ENCODE results near the gene MRGPRE. TPM values are rescaled to one million over a fixed set of nuclear protein-coding genes. Genes with fewer than 3 reads are reported as not detected.

MRGPRE gene
- total RNA-seq, 1 experiment from 2014 or later: not detected

DNA sequence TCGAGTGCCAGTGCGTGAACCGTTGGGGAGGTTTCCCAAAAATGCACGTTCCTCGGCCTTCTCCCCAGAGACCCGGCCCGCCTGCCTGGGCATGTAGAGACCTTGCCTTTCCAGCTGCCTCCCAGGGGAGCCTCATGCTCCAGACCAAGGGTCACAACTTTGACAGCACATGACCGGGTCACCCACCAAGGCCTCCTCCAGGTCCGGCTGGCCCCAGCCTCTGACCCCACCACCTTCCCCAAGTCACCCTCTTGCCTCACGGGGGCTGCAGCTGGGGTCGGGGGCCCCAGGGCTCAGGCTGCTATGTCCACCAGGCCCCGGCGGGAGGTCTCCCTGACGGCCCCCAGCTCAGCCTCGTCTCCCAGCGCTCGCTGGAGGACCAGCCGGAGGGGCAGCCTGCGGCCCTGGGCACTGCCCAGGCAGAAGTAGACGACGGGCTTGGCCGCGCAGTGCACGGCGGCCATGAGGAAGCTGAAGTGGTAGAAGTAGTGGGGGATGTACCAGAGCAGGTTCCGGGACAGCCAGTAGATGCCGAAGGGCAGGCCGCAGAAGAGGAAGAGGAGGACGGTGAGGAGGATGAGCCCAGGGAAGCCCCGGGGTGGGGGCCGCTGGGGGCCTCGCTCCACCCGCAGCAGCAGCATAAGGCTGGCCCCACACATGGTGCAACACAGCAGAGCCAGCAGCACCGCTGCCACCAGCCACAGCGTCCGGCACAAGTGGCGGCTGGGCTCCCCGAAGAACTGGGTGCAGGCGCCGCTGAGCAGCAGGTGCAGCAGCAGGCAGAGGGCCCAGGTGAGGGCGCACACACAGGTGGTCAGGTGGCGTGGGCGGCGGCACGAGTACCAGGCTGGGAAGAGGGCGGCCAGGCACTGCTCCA lies 4.4 kb downstream of the MRGPRE start:
- in situ Hi-C loops (cut with HindIII; ENCODE audit: low sequenced_read_pairs): no loop called here
- DNase-seq (ENCODE audit: low spot score): no peak

DNA sequence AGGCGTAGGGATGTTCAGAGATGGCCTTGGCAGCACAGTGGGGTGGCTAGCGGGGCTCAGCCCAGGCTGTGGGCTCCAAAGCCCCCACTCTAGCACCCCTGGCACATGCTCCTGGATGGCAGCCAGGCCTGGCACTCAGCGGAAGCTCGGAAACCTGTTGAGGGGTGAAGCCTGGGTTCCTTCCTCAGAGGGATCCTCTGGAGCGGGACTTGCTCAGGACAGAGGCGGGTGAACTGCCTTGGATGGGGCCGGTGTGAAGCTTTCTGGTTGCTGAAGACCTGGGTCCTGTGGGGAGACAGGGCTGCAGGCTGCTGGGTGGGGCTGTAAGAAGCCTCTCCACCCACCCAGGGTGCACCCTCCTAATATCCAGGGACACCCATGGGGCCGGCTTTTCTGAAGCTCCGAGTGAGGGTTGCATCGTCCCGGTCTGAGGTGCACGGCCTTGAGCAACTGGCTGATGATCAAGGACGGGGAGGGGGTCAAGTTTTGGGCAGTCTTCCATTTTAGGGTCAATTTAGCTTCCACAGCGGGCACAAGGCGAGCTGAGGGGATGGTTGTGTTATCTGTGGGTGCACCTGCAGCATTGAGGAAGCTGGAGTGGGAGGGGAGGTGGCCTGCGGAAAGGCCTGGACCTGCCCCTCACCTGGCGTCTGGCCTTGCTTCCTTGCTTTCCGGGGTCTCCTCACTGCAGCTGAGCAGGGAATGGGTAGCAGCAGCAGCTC lies 5.2 kb downstream of the MRGPRE start:
- no peak for DNase-seq (ENCODE audit: low spot score)

DNA sequence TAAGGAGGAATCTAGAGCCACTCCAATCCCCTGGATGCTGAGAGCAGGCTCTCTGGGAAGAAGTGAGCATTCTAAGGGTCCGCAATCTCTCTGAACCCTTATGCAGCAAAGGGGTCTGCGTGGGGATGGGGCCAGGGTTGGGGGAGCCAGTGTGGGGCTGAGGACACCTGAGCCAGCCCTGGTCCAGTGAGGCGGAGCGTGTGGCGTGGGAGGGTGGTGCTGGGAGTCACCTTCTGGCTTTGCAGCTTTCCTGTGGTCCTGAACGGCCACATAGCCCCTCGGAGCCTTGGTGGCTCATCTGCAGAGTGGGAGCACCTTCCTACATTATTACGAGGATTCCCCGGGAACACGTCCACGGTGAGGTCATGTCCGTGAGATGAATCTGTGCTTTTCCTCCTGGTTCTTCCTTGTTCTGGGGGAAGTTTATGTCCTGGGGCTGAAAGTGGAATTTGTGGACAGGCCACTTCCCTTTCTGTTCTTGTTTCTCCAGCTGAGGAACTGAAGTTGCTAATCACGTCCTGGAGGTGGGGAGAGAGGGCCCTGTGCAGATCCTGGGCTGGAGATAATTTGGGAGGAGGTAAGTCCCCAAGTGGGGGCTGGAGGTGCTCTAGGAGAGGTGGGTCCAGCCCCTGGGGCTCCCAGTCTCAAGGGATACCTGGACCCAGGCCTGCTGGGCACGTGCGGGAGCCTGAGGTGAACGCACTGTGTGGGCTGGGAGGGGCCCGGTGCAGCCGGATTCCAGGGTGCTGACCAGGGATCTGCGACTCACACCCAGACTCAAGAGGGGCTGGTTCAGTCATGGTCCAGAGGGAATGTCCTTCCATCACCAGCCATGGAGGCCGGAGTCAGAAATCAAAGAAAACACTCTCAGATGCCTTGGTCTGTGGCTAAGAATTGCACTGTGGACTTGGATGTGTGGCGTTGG lies 6.1 kb downstream of the MRGPRE start:
- DNase-seq (ENCODE audit: low spot score): no peak

More for the DNA sequence above, 5.2 kb downstream of the MRGPRE start:
- in situ Hi-C loops (cut with HindIII; ENCODE audit: low sequenced_read_pairs): no loop called here

DNA sequence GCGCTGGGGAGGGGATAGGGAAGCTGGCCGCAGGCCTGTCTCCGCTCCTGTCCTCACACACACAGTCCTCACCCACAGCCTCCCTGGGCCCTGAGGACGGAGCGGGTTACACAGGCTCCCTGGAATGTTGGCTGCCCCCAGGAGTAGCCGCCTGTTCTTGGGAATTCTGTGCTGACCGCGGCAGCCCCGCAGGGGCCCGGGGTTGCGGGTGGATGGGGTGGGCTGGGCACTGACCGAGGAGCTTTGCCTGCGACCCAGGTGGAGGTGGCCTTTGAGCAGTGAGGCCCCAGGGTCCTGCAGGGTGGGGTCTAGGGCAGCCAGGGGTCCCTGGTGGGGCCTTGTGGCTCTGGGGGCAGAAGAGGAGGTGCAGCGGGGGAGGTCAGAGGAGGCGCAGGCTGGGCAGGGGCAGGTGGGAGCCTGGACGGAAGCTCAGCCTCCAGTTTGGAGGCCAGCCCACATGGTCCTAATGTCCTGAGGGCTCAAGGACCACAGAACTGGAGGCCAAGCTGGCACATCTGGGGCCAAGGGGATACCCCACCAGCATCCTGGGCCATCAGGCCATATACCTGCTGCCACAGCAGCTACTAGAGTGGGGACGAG lies 7.0 kb downstream of the MRGPRE start:
- in situ Hi-C loops (cut with HindIII; ENCODE audit: low sequenced_read_pairs): no loop called here
- no peak for DNase-seq (ENCODE audit: low spot score)

More for the DNA sequence above, 6.1 kb downstream of the MRGPRE start:
- in situ Hi-C loops (cut with HindIII; ENCODE audit: low sequenced_read_pairs): no loop called here

DNA sequence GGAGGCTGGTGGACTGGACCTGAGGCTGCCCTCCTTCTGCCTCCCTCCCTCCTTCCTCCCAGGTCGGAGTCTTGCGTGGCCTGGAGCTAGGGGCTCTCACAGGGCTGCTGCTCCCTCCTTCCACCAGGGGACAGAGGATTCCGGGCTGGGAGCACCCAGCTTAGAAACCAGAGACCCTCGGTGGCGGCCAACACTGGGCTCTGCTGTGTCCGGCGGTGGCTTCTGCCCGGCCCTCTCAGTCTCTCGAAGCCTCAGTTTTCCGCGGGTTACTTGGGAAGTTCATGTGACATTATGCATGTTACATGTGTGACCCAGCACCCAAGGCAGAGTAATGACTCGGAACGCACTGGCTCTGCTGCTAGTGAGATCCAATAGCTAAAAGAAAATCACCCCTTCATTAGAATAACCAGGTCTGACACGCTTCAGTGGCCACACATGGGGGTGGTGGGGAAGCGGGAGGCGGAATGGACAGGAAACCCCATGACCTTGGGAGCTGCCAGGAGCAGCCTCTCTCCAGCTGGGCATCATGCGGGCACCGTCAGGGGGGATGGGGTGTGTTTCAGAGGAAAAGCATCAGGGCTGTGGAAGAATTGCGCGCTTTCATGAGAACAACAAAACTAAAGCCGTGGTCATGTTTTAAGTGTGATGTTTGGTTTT lies 7.7 kb downstream of the MRGPRE start:
- in situ Hi-C loops (cut with HindIII; ENCODE audit: low sequenced_read_pairs): no loop called here
- DNase-seq (ENCODE audit: low spot score): no peak

DNA sequence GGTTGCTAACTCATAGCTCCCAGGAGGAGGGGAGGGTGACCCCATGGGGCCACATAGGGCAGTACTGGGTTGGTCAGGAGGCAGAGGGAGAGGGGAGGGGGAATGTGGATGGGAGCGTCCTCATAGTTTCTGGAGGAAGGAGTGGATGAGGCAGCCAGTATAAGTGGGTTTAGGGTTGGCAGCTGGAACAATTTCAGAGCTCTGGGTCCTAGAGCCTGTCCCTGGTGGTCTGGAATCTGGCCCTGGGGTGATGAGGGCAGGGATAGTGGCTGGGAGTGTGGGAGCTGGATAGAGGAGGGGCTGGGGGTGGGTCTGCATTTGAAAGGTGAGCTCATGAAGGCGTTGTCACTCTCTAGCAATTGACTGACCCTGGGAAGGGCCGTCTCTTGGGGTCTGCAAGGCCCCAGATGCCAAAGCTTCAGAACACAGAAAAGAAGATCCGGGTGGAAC lies 8.3 kb downstream of the MRGPRE start:
- no peak for DNase-seq (ENCODE audit: low spot score)
- in situ Hi-C loops (cut with HindIII; ENCODE audit: low sequenced_read_pairs): no loop called here

DNA sequence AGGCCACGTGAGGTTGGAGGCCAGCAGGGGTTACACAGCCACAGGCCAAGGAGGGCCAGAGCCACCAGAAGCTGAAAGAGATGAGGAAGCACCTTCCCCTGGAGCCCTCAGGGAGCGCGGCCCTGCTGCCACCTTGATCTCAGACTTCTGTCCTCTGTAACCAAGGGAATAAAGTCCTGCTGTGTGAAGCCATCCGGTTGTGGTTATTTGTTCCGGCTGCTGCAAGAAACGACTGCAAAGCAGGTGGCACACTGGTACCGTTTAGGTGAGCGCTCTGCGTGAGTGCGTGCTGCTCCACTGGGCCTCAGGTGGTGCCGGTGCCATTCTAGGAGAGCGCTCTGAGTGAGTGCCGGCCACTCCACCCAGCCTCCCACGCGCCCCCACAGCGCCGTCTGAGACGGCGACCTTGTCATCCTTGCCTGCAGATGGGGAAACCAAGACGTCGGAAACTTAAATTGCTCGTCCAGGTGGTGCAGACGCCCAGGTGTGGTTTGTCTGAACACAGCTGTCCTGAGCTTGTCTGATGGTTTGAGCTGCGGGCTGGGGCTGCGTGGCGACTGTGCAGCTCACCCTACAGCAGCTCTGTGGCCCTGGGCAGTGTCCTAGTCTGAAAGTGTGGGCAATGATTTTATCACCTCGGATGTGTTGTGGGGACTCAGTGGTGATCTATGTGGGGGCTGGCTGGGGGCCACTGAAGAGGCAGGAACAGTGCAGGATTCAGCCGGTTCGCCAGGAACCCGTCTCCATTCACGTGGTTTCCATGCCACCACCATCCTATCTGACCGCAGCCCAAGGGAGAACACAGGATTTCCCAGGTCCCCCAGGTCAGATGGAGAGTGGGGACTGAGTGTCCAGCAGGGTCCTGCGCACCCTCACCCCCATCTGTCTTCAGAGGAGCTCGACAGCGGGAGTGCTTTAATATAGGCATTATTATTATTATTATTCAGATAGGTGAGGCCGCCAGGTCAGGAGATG lies 9.0 kb downstream of the MRGPRE start:
- in situ Hi-C loops (cut with HindIII; ENCODE audit: low sequenced_read_pairs): no loop called here
- no peak for DNase-seq (ENCODE audit: low spot score)

DNA sequence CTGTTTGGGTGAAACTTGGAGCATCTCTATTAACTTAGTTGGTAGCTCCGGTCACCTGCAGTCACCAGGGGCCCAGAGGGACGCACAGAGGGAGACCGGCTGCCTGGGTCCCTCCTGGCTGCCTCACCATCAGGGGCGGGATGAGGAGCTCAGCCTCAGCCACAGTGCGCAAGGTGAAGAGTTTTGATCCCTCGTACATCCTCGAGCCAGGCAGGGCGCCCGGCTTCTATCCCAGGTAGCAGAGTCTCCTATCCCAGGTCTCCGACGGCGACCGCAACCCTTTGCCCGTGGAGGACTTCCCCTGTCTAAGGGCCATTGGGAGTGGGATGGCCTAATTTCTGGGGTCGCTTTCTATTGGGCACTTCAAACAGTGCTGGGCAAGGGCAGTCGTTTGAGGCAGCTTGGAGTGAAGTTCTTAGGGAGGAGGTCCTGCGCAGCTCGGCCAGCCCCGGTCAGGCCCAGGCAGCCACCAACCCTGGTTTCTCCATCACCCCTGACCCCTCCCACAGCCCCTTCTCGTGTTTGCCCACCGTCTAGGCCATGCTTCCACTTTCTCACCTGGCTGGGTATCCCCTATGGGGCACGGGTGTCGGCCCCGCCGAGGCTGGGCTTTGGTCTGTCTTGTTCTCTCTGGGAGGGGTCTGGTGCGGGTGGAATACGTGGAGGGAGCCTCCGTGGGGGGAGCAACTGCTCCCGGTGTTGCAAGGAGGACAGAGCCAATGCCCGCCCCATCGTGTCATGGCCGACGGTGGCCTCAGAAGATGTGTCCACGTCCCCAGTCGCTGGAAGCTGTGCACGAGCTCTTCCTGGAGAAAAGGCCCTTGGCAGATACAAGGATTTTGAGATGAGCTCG lies 10.0 kb downstream of the MRGPRE start:
- in situ Hi-C loops (cut with HindIII; ENCODE audit: low sequenced_read_pairs): no loop called here
- no peak for DNase-seq (ENCODE audit: low spot score)

DNA sequence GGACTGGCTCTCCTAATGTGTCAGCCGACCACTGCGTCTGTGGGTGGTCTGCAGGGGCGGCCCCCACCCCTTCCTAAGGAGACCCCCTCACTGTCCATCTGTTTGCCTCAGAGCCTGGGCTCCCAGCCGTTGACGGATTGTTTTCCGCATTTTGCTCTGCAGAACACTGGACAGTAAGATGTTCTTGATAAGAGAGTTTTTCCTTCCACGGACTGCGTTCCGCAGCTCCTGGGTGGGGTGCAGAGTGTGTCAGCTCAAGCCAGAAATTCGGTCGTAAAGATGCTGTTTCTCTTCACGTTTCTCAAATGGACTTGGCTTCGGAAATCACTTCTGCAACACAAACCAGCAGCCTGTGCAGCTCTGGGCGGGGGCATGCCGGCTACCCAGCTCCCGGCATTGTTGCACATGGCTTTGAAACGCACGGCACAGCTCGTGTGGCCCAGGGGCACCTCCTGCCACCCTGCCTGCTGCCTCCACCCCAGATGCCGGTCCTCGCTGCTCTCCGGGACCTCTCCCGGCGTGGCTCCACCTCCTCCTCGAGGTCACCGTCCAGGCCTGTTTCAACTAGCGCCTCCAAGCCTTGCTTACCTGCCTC lies 10.7 kb downstream of the MRGPRE start:
- DNase-seq (ENCODE audit: low spot score): no peak
- in situ Hi-C loops (cut with HindIII; ENCODE audit: low sequenced_read_pairs): no loop called here

DNA sequence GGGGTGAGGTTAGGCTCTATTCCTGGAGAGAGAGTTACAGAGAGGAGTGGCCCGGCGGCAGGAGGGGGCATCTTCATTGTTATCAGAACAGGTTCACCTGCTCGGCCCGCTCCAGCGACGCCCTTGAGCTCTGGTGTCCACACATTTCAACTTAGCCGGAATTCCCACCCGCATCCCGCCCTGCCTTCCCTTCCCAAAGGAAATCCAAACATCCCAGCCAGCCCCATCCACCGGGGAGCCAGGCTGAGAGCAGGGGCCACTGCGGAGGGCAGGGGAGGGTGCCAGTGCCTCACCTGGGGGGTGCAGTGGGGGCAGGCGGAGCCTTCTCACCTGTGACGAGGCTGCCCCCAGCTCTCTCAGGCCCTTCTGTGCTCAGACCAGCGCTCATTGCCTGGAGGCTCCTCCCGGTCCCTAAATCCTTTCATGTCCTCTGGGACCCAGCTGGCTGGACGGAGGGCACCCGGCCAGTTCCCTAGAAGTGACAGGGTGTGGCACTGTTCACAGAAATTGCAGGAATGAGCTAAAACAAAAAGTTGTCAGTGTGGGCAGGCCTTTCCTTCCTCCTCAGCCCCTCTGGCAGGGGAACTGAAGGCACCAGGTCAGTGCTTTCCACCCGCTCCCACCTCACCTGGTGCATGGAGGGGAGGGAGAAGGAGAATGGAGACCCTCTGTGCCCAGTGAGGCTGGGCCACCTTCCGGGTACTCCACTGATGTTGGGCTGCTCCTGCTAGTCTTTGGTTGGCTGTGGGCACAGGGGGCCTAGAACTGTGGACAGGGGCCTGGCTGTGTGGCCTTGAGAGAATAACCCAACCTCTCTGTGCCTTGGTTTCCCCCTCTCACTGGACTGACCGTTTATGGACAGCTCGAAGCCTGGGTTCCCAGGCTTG lies 11.5 kb downstream of the MRGPRE start:
- DNase-seq (ENCODE audit: low spot score): no peak
- in situ Hi-C loops (cut with HindIII; ENCODE audit: low sequenced_read_pairs): no loop called here

DNA sequence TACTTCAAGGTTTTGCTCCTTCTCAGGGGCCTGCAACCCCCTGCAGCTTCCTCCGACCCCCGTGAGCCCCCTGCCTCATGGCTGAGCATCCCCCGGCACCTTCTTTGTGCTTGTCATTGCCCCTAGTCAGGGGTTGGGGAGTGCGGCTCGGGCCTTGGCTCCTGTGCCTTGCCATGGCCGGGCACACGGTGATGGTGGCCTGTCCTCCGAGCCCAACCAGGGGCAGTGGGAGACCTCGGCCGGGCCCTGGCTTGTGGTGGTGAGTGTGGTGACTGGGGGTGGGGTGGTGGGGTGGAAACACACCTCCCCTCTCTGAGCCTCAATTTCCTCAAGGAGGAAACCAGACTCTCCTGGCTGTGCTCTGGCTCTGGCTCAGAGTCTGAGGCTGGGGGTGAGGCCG lies 12.1 kb downstream of the MRGPRE start:
- no peak for DNase-seq (ENCODE audit: low spot score)
- in situ Hi-C loops (cut with HindIII; ENCODE audit: low sequenced_read_pairs): no loop called here

DNA sequence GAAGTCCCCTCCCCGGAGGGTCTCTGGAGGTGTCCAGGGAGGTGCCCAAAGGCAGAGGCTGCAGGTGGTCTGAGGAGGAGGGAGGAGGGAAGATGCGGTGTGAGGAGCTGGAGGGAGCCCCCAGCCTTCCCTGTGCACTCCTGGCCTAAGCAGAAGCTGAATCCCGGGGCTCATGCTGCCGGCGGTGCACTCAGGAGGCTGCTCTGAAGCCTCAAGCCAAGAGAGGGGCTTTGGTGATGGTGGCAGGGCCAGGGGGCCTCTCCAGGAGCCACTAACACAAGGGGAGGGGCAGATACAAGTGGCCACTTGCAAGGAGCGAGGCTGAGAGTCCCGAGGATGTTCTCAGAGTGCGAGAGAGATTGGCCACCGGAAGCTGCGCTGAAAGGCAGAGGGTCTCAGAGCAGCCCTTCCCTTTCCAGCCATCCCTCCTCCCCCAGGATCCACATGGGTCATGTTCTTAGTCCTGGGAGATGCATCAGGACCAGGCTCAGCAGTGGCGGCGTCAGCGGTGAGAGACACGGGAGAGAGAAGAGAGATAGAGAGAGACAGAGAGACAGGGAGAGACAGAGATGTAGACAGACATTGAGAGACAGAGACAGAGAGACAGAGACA lies 12.8 kb downstream of the MRGPRE start:
- DNase-seq (ENCODE audit: low spot score): no peak
- in situ Hi-C loops (cut with HindIII; ENCODE audit: low sequenced_read_pairs): no loop called here

DNA sequence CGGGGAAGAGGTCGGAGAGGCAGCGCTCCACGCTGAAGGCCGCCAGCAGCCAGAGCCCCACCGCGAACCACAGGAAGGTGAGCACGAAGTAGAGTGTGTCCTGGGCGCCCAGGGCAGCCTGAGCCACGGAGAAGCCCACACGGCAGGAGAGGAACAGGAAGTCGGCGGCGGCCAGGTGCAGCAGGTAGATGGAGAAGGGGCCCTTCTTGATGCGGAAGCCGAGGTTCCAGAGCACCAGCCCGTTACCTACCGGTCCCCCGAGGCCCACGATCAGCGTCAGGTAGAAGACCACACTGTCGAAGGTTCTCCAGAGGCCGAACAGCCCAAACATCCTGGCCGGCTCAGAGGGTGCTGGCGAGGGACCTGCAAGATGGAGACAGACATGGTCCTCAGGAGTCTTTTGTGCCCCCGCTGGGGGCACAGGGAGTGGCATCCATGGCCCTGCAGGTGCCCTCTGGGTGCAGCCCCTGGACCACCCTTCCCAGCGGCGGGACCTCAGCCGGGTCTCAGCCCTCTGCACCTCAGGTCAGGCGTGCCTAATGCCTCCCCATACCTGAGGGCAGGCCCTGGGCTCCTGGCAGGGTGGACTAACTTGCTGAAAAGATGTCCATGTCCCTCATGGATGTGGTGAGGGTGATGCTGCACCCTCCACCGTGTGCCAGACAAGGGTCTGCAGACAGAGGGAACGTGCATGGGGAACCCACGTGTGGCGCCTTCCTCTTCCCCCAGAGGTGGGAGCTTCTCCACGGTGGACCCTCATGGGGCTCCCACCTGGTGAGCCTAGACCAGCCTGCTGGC lies 13.5 kb downstream of the MRGPRE start, which contains the start of gene MRGPRG:
Gene MRGPRG (minus strand): TSS at position 331 of the 798 bp plus-strand sequence. CDS start 0 bp downstream, at position 331.
- in situ Hi-C loops (cut with HindIII; ENCODE audit: low sequenced_read_pairs): no loop called here
- DNase-seq (ENCODE audit: low spot score): no peak
